IPS-11a (cell line): ENCODE results near the gene C3orf33.
A peak's percentile ranks its signal among the peaks of the same experiment; 100 is the strongest.
"Not testable (repeated sequence)": the region's sequence is repeated elsewhere in the genome, so short reads cannot be mapped to it uniquely, and the experiment has no call there.

ENCODE experiments used
- H3K4me3 ChIP-seq: one replicate; pipeline ENCODE4 v1.5.1; 2013; ENCODE audit warnings: low read depth, low read length, control low read depth

Gene C3orf33, protein sequence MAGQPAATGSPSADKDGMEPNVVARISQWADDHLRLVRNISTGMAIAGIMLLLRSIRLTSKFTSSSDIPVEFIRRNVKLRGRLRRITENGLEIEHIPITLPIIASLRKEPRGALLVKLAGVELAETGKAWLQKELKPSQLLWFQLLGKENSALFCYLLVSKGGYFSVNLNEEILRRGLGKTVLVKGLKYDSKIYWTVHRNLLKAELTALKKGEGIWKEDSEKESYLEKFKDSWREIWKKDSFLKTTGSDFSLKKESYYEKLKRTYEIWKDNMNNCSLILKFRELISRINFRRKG

DNA sequence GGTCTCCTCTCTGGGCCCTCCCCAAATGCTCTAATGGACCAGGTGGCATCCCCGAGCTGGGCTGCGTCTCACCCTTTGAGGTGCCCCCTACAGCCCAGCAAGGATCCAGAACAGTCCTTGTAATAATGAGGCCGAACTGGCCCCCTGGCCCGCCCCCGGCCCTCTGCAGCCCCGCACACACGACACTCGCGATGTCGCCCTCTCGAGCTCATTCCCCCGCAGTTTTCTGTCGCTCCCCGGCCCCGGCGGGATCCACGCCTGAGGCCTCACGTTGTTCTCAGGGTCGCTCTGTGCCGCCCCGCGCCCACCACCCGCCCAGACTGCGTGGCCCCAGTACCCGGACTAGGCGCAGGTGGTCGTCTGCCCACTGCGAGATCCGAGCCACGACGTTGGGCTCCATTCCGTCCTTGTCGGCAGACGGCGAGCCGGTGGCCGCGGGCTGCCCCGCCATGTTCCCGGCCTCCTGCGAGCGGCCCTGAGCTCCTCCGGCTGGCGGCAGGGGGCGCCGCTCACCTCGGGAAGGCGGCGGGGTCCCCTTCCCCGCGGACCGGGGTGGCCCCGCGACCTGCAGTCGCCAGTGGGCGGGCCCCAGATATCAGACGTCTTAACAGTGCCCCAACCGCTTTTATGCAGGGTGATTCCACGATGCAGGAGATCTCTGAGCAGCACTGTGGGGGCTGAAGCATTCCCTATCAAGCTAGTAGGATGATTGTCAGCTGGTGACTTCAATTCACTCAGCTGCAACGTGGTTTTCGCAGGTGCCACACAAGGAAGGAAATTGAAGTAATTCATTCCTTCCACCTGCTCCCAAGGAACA lies at the start of gene C3orf33:
Gene C3orf33 (minus strand): TSS at position 477 of the 817 bp plus-strand sequence. CDS start 26 bp downstream, at position 451.
- peak within 1 kb of the TSS; percentile 69 for H3K4me3 ChIP-seq

DNA sequence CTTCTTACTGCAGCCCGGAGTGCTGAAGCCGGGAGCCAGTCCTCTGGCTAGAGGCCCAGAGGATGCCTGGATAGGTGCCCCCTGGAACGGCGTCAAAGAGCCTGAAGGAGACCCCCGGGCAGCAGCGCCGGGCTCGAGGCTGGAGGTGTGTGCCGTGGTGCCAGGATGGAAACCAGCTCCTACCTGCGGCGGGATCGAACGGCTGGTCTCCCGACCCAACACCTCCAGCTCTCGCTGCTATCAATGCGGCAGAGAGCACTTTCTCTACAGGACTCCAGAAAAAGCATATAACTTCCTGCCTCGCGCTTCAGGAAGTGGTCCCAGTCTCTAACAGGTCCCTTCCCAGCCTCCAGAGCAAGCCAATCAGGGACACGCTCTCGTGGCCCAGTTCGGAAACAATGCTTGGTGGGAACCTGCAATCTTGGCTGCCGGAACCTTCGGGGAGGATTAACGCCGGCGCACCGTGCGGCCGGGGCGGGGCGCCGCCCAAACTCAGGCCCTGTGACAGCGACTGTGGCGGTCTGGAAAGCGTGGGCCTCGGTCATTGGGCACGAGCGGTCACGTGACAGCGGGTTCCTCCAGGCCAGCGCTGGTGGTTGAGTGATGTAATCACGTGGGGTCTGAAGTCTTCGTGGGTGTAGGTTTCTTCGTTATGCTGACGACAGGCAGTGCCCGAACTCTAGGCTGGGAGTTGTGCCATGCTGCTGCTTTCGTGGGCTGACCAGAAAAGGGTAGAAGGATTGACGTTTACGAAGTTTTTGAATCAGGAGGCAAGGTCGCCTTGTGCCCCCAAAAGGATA lies 48.3 kb upstream of the C3orf33 start, which contains the start of gene SLC33A1:
Gene SLC33A1 (minus strand): TSS at position 287 of the 800 bp plus-strand sequence. CDS start 430 bp downstream, outside the sequence.
- peak within 1 kb of the TSS; percentile 94 for H3K4me3 ChIP-seq

DNA sequence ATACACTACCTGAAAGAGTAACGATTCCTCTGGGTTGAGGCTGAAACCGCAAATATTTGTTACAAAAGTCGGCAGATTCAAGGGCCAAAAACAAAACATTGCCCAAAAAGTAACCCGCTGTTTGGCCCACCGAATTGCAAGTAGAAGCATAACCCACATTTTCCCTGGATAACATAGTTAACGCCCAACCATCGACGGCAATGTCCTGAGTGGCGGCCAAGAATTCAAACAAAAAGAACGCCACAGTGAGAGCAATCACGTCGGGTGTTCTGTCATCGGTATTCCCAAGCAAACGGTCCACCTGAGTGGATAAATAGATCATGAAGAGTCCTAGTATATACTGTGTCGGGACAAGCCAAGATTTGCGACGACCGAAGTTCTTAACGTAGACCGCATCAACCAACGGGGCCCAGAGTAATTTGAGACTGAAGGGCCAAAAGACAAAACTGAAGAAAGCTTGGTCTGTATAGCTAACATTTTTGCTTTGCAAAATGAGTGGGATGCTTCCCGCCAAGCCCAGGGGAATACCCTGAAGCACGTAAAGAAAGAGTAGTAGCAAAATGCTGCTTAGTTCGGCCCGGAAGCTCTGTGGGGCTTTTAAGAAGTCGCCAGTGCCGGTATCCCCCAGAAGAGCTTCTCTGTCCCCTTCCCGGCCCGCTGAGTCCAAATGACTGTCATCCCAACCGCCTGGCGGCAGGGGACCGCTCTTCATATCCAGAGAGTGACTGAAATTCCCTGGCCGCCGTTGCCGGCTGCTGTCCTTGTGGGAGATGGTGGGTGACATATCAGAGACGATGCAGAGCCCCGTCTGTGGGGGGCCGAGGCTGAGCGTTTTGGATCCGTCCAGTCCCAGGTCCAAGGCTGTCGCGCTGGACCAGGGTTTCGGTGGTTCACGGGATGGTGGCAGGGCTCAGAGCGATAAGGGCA lies 47.4 kb upstream of the C3orf33 start:
- H3K4me3 ChIP-seq = peak overlapping the region; percentile 94

DNA sequence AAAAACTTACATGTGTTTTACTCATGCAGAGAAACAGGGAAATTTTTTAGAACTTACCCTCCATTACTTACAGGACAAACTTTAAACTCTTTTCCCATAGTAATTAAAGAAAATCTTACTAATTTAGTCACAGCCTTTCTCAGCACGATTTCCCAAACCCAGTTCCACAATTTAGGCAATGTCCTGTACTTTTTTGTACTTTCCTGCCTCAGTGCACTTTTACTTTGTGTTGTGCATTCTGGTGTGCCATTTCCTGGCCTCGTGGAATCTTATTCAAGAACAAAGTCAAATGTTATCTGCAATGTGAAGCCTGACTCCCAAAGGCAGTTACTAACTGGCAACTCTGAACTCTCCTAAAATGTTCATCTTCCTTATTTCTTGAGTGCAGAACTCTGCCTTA lies 46.3 kb upstream of the C3orf33 start:
- peak overlapping the region; percentile 94 for H3K4me3 ChIP-seq

DNA sequence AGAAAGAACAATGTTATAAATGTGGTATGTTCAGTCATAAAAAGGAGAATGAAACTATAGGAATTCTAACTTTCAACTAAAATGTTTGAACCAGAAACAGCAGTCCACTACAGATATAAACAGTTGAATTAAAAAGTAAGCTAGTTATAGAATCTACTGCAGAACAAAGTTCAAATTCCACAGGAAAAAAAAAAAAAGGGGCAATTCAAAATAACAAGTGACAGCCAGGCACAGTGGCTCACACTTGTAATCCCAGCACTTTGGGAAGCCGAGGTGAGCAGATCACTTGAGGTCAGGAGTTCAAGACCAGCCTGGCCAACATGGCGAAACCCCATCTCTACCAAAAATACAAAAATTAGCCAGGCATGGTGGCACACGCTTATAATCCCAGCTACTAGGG lies 43.3 kb upstream of the C3orf33 start:
- H3K4me3 ChIP-seq = not testable (repeated sequence)

DNA sequence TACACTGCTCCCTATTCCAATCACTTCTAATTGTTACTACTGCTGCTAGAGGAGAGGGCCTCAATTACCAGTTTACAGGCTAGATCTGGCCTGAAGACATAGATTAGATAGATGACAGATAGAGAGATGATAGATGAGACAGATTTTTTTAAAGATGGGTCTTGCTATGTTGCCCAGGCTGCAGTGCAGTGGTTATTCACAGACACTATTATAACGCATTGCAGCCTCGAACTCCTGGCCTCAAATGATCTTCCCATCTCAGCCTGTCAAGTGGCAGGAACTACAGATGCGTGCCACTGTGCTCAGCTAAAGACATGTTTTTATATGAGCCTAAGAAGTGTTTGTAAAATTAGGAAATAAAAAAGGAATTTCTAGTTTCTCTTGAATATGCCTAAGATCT lies 41.9 kb upstream of the C3orf33 start:
- H3K4me3 ChIP-seq = no peak overlapping the region

DNA sequence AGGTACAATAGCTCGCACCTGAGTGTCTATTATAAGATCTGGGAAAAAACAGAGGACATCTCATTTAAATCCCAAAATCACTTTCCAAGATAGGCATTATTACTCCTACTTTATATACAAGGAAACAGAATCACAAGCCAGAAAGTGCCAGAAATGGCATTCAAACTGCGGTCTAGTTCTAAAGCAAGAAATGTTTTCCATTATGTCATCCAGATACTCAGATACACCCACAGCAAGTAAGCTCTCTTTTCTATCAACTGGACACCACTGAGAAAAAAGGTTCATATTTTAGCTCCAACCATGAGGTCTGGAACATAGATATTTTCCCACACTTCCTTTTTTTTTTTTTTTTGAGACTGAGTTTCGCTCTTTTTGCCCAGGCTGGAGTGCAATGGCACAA lies 40.0 kb upstream of the C3orf33 start:
- no peak overlapping the region for H3K4me3 ChIP-seq

DNA sequence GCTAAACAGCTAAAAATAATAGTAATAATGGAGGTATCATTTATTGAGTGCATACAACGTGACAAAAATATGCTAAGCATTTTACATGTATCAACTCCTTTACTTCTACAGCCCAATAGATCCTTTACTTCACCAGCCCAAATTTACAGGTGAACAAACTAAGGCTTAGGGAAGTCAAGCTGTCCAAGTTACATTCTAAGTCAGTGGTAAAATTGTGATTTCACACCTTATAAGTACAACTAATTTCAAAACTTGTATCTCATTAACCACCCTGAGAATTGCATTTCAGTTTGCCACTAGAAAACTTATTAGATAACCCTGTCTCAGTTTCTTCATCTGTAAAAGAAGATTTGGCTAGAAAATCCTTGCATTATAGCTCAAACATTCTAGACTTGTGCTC lies 37.5 kb upstream of the C3orf33 start:
- H3K4me3 ChIP-seq = no peak overlapping the region

DNA sequence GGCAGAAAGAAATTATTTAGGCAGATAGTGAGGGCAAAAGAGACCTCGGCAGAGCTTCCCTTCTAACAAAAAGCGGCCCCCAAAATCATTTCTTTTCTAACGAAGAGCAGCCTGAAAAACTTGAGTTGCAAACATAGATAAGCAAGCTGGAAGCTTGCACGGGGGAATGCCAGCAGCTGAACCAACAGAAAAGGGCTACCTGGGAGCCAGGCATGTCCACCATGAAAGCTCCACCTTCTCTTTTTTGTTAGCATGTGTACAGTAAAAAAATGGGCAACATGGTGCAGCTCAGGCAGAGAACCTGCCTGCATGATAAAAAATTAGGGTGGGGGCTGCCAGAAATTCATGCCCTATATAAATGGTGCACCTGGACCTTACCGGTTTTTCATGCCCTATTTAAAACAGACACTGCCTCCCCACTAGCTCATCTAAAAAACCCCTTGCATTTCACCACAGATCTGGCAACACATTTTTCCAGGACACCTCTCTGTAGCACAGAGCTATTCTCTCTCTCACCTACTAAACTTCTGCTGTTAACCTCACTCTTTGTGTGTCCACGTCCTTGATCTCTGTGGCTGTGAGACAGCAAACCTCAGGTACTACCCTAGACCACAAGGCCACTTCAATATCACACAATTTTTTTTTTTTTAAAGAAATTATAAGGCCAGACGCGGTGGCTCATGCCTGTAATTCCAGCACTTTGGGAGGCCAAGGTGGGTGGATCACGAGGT lies 29.4 kb upstream of the C3orf33 start:
- no peak overlapping the region for H3K4me3 ChIP-seq

DNA sequence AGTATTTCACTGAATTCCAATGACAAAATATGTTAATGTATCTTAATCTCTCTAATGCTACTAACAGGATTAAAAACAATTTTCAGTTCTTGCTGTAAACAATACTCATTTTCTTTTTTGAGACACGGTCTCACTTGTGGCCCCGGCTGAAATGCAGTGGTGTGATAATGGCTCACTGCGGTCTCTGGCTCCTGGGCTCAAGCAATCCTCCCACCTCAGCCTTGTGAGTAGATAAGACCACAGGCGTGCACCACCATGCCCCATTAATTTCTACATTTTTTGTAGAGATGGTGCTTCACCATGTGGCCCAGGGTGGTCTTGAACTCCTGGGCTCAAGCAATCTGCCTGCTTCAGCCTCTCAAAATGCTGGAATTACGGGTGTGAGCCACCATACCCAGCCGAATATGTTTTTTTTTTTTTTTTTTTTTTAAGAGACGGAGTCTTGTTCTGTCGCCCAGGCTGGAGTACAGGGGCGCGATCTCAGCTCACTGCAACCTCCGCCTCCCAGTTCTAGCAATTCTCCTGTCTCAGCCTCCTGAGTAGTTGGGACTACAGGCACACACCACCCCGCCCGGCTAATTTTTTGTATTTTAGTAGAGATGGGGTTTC lies 22.5 kb upstream of the C3orf33 start:
- not testable (repeated sequence) for H3K4me3 ChIP-seq

DNA sequence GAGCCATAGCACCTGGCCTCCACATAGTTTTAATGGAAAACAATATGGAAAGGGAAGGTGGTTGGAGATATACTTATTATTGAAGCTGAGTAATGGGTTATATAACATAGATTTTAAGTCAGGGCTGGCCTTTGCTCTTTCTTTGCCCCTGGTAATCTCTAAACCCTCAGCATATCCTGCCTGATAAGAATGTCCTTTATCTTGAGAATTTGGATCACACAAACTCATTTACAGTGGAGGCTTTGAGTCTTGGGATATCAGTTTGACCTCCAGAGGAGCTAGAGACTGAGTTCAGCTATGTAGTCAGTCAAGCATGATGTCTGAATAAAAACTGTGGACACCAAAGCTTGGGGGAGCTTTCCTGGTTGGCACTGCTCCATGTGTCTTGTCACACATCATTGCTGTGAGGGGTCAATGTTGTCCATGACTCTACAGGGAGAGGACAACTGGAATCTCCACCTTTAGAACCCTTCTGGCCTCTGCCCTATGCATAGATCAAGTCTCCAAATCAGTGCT lies 9.0 kb upstream of the C3orf33 start:
- no peak overlapping the region for H3K4me3 ChIP-seq

DNA sequence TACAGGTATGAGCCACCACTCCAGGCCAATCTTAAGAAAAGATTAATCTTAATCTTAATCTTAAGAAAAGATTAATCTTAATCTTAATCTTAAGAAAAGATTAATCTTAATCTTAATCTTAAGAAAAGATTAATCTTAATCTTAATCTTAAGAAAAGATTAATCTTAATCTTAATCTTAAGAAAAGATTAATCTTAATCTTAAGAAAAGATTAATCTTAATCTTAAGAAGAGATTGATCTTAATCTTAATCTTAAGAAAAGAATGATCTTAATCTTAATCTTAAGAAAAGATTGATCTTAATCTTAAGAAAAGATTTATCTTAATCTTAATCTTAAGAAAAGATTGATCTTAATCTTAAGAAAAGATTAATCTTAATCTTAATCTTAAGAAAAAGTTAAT lies 7.1 kb upstream of the C3orf33 start:
- H3K4me3 ChIP-seq = not testable (repeated sequence)

DNA sequence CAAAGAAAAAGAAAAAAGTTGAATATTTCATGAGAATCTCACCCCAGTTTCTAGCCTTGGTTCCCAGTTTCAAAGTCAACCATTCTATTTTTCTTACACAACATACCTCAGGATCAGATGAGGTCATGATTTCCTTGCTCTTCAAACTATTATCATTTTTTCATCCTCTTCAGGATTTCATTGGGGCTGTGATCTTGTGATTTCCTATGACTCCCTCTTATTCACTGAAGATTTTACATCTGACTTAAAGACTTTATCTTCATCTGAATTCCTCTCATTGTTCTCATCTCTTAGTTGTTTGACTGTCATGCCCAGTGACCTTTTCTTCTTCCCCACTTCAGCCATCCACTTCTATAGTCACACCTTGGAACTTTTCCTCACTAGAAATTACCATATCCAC lies 3.1 kb upstream of the C3orf33 start:
- no peak overlapping the region for H3K4me3 ChIP-seq

DNA sequence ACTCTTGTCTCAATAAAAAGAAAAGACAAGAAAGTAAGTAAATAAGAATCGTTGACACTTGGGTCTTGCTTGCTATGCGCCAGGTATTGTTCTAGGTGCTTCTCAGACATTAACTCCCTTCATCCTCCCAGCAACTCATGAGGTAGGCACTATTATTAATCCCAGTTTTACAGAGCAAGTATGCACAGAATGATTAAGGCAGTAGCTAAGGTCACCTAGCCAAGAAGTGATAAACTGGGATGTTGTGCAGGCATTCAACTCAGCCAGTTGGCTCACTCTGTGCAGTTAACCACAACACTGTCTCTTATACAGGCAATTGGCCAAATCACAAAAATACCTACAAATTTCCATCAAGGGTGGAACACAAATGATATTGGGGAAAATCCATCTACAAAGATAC lies 1.7 kb upstream of the C3orf33 start:
- H3K4me3 ChIP-seq = no peak overlapping the region

DNA sequence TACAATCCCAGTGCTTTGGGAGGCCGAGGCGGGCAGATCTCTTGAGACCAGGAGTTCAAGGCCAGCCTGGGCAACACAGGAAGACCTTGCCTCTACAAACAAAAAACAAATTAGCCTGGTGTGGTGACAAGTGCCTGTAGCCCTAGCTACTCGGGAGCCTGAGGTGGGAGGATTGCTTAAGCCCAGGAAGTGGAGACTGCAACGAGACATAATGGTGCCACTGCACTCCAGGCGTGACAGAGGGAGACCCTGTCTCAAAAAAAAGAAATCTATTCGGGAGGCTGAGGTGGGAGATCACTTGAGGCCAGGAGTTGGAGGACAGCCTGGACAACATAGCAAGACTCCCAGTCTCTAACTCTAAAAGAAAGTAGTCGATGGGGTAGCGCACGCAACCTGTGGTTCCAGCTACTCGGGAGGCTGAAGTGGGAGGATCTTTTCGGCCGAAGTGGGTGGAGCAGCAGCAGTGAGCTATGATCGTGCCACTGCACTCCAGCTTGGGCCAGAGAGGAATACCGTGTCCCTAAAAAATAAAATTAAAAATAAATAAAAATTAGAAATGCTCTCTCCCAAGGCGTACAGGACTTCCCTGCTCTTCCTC lies 775 bp downstream of the C3orf33 start:
- H3K4me3 ChIP-seq = peak overlapping the region; percentile 69

DNA sequence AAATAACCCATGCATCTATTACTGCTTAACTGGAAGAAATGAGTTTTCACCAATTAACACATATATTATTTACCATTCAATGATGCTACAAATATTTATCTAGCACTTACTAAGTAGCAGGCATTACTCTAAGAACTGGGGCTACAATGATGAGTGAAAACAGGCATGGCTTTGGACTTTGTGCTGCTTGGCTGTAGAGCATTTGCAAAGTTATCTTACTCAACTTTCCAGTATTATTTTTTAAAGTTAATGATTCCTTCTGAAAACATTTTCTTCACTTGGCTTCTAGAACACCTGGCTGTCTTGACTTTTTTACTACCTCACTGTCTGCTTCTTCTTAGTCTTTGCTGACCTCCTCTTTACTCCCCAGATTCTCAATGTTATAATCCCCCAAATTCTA lies 1.8 kb downstream of the C3orf33 start:
- H3K4me3 ChIP-seq = no peak overlapping the region

DNA sequence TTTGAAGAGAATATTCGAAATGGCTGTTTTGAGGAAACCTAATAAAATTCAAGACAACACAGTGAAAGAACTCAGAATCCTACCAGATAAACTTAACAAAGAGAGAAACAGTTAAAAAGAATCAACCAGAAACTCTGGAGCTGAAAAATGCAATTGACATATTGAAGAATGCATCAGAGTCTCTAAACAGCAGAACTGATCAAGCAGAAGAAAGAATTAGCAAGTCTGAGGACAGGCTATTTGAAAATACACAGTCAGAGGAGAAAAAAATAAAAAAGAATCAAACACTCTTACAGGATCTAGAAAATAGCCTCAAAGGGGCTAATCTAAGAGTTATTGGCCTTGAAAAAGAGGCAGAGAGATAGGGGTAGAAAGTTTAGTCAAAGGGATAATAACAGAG lies 13.5 kb downstream of the C3orf33 start:
- H3K4me3 ChIP-seq = no peak overlapping the region

DNA sequence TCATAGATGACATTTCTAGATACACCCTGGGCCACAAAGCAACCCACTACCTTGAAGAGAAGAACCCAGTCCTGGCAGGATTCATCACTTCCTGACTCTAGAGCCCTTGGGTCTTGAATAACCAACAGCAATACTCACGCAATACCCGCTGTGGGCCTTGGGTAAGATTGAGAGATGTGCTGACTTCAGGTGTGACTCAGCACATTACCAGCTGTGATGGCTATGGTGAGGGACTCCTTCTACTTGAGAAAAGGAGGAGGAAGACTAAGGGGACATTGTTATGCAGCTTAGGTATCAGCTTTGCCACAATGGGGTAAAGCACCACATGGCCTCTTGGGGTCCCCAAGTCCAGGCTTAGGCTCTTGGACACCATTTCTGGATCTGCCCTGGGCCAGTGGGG lies 14.9 kb downstream of the C3orf33 start:
- no peak overlapping the region for H3K4me3 ChIP-seq
